ENCODE results near the gene ADD1.

Gene ADD1

DNA sequence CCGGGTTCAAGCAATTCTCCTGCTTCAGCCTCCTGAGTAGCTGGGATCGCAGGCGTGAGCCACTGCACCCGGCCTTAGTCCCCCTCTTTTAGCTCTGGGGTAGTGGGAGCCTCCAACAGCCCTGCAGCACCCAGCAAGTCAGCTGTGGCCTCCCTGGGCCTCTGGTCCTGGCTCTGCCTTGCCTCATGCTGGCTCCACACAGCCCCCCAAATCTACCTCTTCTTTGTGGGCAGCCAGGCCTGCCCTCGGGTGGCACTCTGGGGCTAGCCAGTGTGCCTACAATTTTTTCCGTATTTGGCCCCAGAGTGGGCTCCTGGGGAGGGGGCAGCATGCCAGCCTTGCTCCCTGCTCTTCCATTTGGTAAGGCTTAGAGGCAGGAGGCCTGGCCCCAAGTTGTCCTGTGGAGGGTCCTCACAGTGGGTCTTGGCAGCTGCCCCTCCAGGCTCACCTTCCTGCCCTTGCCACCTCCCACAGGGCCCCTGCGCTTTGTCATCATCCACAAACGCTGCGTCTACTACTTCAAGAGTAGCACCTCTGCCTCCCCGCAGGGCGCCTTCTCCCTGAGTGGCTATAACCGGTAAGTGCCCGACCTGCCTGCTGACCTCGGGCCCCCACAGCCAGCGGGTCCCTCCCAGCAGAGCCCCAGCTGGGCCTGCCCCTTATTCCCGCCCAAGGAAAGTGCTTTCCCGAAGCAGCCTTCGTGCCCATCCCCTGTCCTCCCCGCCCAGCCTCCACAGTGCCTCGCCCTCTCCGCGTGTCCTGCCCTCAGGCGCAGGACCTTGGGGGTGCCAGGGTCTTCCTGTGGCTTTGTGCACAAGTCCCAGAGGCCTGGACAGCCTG lies 21.0 kb upstream of the ADD1 start:
- DNase-seq (ENCODE audit: low spot score): no peak

GRCh38 chr4:2823301-2823670 lies 20.4 kb upstream of the ADD1 start:
- DNase-seq (ENCODE audit: low spot score): no peak

DNA sequence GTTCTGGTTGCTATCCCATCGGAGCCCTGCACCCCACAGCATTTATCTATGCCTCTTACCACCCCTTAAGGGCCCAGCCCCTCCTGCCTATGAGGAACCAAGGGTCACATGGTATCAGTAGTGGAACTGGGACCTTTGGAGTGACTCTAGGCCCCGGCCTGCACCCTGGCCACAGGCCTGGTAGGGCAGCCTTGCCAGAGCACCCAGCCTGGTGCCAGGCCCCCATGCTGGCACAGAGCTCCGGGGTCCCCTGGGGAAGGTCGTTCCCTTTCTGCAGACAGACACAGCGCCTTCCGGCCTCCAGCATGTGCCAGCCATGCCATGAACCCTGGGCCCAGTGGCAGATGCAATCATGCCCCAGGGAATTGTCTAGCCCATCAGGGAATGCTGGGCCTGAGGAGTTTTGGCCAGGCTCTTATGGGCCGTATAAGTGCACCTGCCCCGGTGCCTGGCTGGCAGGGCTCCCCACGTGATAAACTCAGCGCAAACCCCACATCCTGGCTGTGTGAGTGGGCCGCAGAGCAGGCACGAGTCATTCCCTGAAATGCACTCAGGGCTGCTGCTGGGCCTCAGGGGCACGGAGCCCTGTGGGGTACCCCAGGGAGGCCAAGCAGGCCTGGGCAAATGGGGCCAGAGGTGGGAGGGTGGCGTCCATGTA lies 19.8 kb upstream of the ADD1 start:
- no peak for DNase-seq (ENCODE audit: low spot score)

DNA sequence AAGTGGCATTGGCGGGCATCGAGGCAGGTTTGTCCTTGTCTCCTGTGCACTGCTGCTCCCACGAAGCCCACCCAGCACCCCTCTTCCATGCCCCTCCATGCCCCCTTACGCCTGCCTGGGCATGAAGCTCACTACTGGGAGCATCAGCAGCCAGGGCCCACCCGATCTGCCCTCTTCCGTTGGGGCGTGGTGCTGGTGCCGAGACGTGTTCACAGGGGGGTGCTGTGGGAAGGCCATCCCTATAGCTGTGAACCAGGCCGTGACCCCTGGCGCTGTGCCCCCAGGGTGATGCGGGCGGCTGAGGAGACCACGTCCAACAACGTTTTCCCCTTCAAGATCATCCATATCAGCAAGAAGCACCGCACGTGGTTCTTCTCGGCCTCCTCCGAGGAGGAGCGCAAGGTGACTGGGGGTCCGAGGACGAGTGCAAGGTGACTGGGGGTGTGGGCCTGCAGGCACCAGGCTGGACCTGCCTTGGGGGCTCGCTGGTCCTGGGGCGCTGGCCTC lies 19.3 kb upstream of the ADD1 start:
- no peak for DNase-seq (ENCODE audit: low spot score)

DNA sequence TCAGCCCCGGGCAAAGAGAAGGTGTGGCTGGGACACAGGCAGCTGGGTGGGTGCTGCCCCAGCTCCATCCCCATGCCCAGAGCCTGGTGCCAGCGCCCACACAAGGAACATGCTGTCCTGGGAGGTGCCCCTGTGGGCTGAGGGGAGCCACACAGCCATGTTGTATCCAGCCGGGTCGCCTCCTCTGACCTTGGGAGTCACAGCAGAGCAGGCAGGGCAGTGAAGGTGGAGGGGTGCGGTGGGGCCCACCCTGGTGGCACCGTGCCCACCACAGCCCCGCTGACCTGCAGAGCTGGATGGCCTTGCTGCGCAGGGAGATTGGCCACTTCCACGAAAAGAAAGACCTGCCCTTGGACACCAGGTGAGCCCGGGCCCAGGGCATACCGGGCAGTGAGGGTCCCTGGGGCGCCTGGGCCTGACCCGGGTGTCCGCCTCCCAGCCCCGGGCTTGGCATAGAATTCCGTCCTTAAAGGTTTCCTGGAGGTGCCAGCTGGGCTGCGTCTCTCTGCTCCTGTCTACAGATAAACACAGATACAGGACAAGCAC lies 18.7 kb upstream of the ADD1 start:
- no peak for DNase-seq (ENCODE audit: low spot score)

DNA sequence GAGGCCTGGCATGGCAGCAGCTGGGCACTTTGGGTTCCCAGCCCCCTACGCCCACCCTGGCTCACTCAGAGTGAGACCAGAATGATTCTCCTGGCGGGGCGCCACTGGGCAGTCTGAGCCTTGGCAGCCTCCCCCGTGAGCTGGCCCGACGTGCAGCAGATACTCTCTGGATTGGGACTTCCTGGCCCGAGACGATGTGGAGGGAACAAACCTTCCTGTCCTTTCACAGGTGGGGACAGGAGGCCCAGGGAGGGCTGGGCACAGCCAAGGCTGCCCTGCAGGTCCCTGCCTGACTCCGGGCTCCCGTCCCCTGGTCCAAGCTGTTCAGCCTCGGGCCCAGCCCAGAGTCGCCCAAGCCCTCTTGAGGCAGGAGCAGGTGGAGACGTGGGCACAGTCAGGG lies 17.9 kb upstream of the ADD1 start:
- no peak for DNase-seq (ENCODE audit: low spot score)

DNA sequence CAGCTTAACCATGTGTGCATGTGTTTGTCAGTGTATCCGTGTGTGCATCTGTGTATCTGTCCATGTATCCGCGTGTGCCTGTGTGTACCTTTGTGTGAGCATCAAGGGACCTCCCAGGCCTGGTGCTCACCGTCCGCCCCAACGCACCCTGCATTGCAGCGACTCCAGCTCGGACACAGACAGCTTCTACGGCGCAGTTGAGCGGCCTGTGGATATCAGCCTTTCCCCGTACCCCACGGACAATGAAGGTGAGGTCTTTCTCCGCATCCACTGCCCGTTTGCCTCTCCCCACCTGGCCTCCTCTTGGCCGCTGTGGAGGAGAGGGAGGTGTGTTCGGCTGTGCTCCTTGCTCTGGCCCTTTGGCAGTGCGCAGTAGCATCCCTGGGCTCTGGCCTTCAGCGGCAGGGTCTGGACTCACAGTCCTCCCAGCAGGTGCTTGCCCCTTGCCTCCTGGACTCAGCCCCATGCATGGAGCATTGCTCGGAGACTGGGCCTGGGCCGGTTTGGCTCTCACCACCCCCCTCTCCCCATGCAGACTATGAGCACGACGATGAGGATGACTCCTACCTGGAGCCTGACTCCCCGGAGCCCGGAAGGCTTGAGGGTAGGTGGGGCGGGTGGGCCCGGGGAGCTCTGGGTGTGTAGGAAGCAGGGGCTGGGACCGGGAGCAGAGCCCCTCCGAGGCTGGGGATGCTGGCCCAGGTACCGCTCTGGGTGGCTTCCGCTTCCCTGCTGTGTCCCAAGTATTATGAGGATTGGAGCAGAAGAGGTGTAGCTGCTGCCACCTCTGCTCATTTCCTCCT lies 16.4 kb upstream of the ADD1 start:
- no peak for DNase-seq (ENCODE audit: low spot score)

DNA sequence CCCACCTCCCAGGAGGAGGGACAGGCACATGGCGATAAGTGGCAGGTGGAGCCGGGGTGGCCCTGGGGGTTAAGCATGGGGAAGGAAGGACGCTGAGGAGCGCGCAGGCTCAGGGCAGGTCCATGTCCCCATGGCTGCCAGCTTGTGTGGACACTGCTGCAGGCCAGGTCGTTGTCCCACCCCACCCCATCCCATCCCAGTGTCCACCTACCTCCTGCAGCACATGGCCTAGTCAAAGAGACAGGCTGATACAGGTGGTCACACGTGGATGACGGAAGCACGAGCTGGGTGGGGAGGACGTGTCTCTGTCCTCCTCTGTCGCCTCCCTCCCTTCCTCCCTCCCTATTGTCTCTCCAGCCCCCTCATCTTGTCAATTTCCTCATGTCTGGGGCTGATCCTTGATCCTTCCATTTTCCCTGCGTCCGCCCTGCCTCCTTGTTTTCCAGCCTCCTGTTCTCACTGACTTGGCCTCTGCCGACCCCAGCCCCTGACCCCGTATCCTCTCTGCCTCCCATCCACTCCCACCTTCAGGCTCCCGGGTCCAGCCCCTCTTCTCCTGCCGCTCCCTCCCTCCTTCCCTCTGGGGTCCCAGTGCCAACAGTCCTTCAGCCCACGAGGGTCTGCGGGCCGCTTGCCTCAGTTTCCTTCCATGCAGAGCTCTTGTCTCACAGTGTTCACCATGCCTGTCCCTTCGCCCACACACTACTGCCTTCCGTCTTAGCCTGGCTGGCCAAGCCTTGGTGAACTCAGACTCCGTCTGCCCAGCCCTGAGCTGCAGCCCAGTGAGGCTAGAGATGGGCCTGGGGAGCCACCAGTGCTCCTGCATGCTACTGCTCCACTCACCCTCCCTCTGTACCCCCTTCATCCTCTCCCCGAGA lies 15.5 kb upstream of the ADD1 start:
- DNase-seq (ENCODE audit: low spot score): no peak

DNA sequence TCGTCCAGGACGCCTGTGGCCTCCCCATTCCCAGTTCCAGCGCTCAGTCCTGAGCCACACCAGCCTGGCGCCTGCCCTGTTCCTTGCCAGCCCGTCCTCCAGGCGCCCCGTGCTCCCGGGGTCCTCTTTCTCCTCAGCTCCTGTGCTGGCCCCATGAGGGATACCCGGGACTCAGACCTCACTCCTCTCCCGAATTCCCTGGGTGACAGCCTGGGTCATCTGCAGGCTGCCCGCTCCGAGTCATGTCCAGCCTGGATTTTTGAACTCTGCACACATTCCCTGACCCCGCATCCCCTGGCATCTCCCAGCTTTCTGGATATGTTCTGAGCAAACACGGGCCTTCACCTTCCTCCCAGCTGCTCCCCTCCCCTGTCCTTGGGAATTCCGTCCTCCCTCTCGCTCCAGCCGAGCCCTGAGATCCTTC lies 14.9 kb upstream of the ADD1 start:
- DNase-seq (ENCODE audit: low spot score): no peak

DNA sequence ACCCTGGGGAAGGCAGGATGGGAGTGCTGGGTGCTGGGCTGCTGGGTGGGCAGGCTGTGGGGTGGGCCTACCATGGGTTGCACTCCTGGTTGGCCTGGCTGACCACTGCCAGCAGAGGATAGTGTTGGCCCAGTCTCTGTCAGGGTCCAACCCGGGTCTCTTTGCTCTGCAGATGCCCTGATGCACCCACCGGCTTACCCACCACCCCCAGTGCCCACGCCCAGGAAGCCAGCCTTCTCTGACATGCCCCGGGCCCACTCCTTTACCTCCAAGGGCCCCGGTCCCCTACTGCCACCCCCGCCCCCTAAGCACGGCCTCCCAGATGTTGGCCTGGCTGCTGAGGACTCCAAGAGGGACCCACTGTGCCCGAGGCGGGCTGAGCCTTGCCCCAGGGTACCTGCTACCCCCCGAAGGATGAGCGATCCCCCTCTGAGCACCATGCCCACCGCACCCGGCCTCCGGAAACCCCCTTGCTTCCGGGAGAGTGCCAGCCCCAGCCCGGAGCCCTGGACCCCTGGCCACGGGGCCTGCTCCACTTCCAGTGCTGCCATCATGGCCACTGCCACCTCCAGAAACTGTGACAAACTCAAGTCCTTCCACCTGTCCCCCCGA lies 14.2 kb upstream of the ADD1 start:
- DNase-seq (ENCODE audit: low spot score): no peak

DNA sequence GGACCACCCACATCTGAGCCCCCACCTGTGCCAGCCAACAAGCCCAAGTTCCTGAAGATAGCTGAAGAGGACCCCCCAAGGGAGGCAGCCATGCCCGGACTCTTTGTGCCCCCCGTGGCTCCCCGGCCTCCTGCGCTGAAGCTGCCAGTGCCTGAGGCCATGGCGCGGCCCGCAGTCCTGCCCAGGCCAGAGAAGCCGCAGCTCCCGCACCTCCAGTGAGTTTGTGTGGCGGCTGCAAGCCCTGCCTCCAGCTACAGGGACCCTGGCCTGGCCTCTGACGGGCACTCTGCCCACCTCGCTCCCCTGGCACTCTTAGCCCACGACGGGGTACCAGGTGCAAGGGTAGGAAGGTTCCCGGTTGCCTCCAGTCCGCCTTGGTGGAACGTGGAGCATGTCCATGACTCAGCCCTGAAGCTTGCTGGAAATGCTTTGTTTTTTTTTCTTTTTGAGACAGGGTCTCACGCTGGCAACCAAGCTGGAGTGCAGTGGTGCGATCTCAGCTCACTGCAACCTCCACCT lies 13.7 kb upstream of the ADD1 start:
- no peak for DNase-seq (ENCODE audit: low spot score)

DNA sequence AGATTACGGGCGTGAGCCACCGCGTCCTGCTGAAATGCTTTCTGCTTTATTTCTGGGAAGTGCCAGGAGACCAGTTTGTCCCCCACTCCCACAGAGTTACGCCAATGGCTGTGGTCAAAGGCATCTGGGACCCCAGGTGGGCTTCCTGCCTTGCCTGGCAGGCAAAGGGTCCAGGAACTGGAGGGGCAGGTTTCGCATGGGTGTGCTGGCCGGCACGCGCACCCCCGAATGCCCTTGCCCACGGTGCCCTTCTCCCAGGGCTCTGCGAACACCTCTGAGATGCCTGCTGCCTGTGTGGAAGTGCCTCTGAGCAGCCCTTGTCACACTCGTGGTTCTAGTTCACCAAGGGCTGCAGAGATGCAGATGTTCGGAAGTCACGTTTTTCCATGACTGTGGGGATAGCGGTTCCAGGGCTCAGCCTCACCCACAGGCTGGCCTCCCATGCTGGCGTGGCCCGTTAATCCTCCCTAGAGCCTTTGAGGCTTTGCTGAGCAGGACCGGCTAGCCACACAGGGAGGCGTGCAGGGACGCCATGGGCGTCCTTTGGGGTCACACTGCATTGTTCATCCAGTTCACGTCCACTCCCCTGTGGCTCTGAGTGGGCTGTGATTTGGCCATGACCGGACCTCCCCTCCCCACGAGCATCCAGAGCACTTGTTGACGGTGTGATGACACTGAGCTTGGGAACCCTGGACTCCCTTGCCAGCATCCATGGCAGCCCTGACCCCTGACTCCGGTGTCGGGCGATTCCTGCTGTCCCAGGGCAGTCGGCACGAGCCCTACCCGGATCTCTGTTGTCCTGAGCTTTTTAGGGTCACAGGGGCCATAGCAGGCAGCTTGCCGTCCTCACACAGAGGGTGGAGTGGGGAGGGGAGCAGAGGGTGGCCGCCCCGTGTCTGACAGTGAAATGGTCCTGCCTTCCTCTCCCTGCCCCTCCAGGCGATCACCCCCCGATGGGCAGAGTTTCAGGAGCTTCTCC lies 12.7 kb upstream of the ADD1 start:
- no peak for DNase-seq (ENCODE audit: low spot score)

DNA sequence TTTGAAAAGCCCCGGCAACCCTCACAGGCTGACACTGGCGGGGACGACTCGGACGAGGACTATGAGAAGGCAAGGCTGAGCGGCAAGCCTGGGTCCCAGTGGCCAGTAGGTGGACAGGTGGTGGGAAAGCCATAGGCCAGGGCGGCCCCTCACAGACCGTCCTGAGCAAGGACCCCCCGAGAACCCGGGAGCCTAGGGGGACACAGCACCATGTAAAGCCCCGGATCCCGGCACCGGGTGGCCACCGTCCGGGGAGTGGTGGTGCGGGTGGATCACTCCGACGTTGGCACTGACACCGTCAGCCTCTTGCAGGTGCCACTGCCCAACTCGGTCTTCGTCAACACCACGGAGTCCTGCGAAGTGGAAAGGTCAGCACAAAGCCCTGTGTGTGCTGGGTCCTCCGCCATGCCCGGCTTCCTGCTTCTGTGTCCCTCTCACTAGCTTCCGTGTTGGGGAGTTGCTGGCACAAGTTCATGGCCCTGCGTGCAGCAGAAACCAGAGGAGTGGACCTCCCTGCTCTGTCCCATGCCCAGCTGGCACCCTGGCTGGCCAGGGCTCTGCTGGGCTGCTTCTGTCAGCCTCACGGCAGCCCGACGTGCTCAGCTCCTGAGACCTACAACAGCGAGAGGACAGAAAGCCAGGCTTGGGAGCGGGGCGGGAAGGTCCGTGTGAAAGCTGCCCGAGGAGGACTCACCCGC lies 11.9 kb upstream of the ADD1 start:
- DNase-seq (ENCODE audit: low spot score): no peak

GRCh38 chr4:2832309-2832980 lies 11.2 kb upstream of the ADD1 start:
- peak; percentile 91 for DNase-seq (ENCODE audit: low spot score)

GRCh38 chr4:2832981-2833670 lies 10.5 kb upstream of the ADD1 start:
- no peak for DNase-seq (ENCODE audit: low spot score)

DNA sequence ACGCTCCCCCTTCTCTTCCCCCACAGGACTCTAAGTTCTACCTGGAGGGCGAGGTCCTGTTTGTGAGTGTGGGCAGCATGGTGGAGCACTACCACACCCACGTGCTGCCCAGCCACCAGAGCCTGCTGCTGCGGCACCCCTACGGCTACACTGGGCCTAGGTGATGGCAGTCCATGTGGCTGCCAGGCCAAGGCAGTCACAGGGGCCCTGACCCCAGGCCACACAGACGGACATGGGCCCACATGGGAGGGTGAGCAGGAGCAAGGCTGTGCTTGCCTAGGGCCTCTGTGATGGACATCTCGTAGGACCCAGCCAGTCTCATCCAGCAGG lies 10.0 kb upstream of the ADD1 start:
- no peak for DNase-seq (ENCODE audit: low spot score)

DNA sequence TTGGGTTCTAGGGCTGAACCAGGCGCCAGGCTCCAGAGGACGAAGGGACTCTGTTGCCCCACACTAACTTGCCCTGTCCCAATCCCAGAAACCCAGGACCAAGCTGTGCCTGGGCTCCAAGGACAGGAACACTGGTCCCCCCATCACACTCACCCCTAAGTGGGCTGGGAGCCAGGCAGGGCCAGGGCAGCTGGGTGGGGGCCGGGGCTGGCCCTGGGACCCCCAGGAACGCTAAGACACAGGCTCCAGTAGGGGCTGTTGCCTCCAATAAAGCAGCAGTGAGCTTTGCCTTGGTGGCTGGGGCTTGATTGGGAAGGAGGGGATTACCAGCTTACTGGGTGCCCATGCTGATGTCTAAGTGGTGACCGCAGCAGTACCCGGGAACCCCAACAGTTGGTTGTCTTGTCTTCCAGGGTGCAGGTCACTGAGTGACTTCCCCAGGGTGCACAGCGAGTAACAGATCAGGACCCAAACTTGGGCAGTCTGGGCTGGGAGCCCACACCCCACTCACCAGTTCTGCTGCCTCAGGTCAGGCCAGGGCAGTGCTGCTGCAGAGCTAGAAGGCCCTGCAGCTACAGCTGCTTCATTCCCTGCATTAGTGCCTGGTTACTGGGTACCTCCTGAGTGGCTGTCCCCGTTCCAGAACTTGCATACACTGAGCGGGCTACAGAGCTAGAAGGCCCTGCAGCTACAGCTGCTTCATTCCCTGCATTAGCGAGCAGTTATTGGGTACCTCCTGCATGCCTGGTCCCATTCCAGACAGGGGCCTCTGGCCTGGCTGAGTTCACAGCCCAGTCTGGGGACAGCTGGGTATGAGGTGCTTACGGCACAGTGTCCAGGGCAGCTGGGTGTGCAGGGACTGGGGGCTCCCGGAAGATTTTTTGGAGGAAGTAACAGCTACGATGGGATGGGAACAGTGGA lies 9.4 kb upstream of the ADD1 start:
- DNase-seq (ENCODE audit: low spot score): no peak

Data from NAMALWA (cell line).